ENCODE data around the gene CIRBP. TPM values are rescaled to one million over a fixed set of nuclear protein-coding genes. Genes with fewer than 3 reads are reported as not detected.

CIRBP gene
- total and polyA plus RNA-seq, 9 of the 15 experiments (the other 6 are each of a cell fraction or from before 2014, with no cell fraction given), result 20.5 to 327 (median 176) TPM

DNA sequence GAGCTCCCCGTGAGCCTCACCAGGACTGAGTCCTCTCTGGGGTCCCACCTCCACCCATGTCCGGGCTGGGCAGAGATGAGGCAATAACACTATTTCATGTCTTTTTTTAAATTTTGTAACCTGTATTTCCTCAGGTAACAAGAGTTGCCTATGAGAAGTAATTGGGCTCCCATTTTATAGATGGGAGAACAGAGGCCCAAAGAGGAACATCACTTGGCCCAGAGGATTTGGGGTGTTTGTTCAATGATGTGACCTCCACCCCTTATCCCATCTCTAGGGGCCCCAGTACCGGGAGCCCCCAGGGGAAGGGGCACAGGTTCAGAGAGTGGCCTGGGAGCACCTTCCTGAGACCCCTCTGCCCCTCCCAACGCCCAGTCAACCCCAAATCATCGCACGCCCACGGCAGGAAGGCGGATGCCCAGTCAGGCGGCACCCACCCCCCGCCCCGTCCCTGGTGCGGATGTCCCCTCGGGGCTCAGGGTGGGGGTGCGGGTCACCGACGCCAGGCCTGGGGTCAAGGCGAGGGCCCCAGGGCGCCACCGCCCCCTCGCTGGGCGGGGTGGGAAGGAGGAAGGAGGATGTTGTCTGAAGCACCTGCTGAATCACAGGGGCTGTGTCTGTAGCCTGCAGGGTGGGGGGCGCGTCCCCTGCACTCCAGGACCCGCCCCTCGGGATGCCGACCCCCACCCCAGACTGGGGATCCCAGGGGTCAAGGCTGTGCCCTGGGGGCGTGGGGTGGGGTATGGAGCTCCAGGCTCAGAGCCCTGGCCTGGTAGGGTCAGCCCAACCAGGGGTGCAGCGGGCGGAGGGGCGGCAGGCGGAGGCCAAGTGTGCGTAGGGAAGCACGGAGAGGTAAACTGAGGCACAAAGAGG, 9.0 kb upstream of the CIRBP start (continued):
- TF ChIP-seq NEUROD1 (IDR thresholded peaks at IDR 0.05; ENCODE audit: borderline replicate concordance, low read depth, low read length, partially characterized antibody), result no peak
- no peak for TF ChIP-seq SRSF9 (IDR thresholded peaks at IDR 0.05; ENCODE audit: borderline replicate concordance, low read depth, low read length)
- peak; percentile 82 for TF ChIP-seq POLR2G (IDR thresholded peaks at IDR 0.05; ENCODE audit: low read depth, low read length)
- TF ChIP-seq, protein P1, sequence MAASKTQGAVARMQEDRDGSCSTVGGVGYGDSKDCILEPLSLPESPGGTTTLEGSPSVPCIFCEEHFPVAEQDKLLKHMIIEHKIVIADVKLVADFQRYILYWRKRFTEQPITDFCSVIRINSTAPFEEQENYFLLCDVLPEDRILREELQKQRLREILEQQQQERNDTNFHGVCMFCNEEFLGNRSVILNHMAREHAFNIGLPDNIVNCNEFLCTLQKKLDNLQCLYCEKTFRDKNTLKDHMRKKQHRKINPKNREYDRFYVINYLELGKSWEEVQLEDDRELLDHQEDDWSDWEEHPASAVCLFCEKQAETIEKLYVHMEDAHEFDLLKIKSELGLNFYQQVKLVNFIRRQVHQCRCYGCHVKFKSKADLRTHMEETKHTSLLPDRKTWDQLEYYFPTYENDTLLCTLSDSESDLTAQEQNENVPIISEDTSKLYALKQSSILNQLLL (CRISPR knock-in tag; IDR thresholded peaks at IDR 0.05; ENCODE audit: borderline replicate concordance), result no peak
- TF ChIP-seq MEF2D (tag; conservative IDR thresholded peaks at IDR 0.05; ENCODE audit: low read depth), result no peak
- no peak for TF ChIP-seq CBX2 (IDR thresholded peaks at IDR 0.05; ENCODE audit: insufficient read depth, low read length, poor library complexity, severe bottlenecking)
- no peak for TF ChIP-seq ZNF561 (CRISPR knock-in tag; conservative IDR thresholded peaks at IDR 0.05)
- no peak for TF ChIP-seq TBP (optimal IDR thresholded peaks at IDR 0.05; ENCODE audit: low read depth, low read length)
- no peak for TF ChIP-seq CBFB (CRISPR knock-in tag; IDR thresholded peaks at IDR 0.05)
- 0 out of 2 replicates have a peak, but pooled peaks have one; percentile 36 for TF ChIP-seq ETV1 (tag; conservative IDR thresholded peaks at IDR 0.05; ENCODE audit: low read depth)
- TF ChIP-seq, protein P2, sequence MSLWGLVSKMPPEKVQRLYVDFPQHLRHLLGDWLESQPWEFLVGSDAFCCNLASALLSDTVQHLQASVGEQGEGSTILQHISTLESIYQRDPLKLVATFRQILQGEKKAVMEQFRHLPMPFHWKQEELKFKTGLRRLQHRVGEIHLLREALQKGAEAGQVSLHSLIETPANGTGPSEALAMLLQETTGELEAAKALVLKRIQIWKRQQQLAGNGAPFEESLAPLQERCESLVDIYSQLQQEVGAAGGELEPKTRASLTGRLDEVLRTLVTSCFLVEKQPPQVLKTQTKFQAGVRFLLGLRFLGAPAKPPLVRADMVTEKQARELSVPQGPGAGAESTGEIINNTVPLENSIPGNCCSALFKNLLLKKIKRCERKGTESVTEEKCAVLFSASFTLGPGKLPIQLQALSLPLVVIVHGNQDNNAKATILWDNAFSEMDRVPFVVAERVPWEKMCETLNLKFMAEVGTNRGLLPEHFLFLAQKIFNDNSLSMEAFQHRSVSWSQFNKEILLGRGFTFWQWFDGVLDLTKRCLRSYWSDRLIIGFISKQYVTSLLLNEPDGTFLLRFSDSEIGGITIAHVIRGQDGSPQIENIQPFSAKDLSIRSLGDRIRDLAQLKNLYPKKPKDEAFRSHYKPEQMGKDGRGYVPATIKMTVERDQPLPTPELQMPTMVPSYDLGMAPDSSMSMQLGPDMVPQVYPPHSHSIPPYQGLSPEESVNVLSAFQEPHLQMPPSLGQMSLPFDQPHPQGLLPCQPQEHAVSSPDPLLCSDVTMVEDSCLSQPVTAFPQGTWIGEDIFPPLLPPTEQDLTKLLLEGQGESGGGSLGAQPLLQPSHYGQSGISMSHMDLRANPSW (CRISPR knock-in tag; IDR thresholded peaks at IDR 0.05), result no peak
- TF ChIP-seq MCM5 (IDR thresholded peaks at IDR 0.05; ENCODE audit: low read depth), result no peak
- TF ChIP-seq NR3C1 (CRISPR knock-in tag; IDR thresholded peaks at IDR 0.05), result 0 out of 2 replicates have a peak, but pooled peaks have one; percentile 28
- TF ChIP-seq BMI1 (IDR thresholded peaks at IDR 0.05; ENCODE audit: low read length), result no peak
- 0 out of 2 replicates have a peak, but pooled peaks have one; percentile 10 for TF ChIP-seq NFE2 (IDR thresholded peaks at IDR 0.05; ENCODE audit: low read depth)
- no peak for TF ChIP-seq JUN (IDR thresholded peaks at IDR 0.05; ENCODE audit: borderline replicate concordance, low read depth, low read length)
- TF ChIP-seq JUN (CRISPR knock-in tag; IDR thresholded peaks at IDR 0.05; ENCODE audit: borderline replicate concordance), result 0 out of 2 replicates have a peak, but pooled peaks have one; percentile 61

Data from K562 (cell line).